GM11168 (cell line): ENCODE measurements around the gene ITGA4.
"Not testable (repeated sequence)": the region's sequence is repeated elsewhere in the genome, so short reads cannot be mapped to it uniquely, and the experiment has no call there.

Source experiments
- in situ Hi-C: fragments of 300-500 bp; cut with MboI; formaldehyde crosslinking; loops from one replicate; pipeline ENCODE4 v1.12.0; 2022; ENCODE audit warnings: low sequenced_read_pairs; ENCODE audit not compliant: unreplicated experiment

Gene ITGA4

GRCh38 chr2:181457121-181457740 lies at the start of gene ITGA4:
Gene ITGA4, plus strand, starts transcription at chr2:181457386. Its CDS starts 269 bp downstream, at chr2:181457655.
- in situ Hi-C loops, result loop anchor here (5.0 kb wide), 1 partner anchor 150 kb away; no protein-coding TSS in a partner anchor

GRCh38 chr2:181408861-181409260 lies 48.3 kb upstream of the ITGA4 start:
- in situ Hi-C loops, result no loop called here

GRCh38 chr2:181411105-181411849 lies 45.9 kb upstream of the ITGA4 start:
- in situ Hi-C loops, result no loop called here

GRCh38 chr2:181419129-181419855 lies 37.9 kb upstream of the ITGA4 start:
- in situ Hi-C loops, result no loop called here

GRCh38 chr2:181420259-181421130 lies 36.7 kb upstream of the ITGA4 start:
- in situ Hi-C loops, result no loop called here

- in situ Hi-C loops, result no loop called here
Observed at GRCh38 chr2:181421131-181421458, 36.1 kb upstream of the ITGA4 start.

GRCh38 chr2:181421464-181421863 lies 35.7 kb upstream of the ITGA4 start:
- in situ Hi-C loops, result no loop called here

GRCh38 chr2:181426672-181427071 lies 30.5 kb upstream of the ITGA4 start:
- in situ Hi-C loops, result no loop called here

GRCh38 chr2:181430406-181431118 lies 26.6 kb upstream of the ITGA4 start:
- in situ Hi-C loops, result no loop called here

GRCh38 chr2:181431674-181432073 lies 25.5 kb upstream of the ITGA4 start:
- in situ Hi-C loops, result no loop called here

GRCh38 chr2:181438261-181438660 lies 18.9 kb upstream of the ITGA4 start:
- in situ Hi-C loops, result no loop called here

- in situ Hi-C loops, result no loop called here
Observed at GRCh38 chr2:181440344-181440743, 16.8 kb upstream of the ITGA4 start.

- in situ Hi-C loops, result no loop called here
Observed at GRCh38 chr2:181440919-181441318, 16.3 kb upstream of the ITGA4 start.

GRCh38 chr2:181441670-181442069 lies 15.5 kb upstream of the ITGA4 start:
- in situ Hi-C loops, result no loop called here

- in situ Hi-C loops, result no loop called here
Observed at GRCh38 chr2:181444654-181445053, 12.5 kb upstream of the ITGA4 start.

GRCh38 chr2:181446985-181447384 lies 10.2 kb upstream of the ITGA4 start:
- in situ Hi-C loops, result no loop called here

- in situ Hi-C loops, result not testable (repeated sequence)
Observed at GRCh38 chr2:181449278-181449677, 7.9 kb upstream of the ITGA4 start.

- in situ Hi-C loops, result loop anchor here (5.0 kb wide), 1 partner anchor 148 kb away; no protein-coding TSS in a partner anchor
Observed at GRCh38 chr2:181454686-181455450, 2.3 kb upstream of the ITGA4 start.

- in situ Hi-C loops, result loop anchor here (5.0 kb wide), 1 partner anchor 149 kb away; no protein-coding TSS in a partner anchor
Observed at GRCh38 chr2:181456660-181457120, 496 bp upstream of the ITGA4 start.
